ENCODE data around the gene RPL37.

GRCh38 chr5:40847525-40847924 lies 12.5 kb upstream of the RPL37 start:
- TF ChIP-seq CTCF (IDR thresholded peaks at IDR 0.05; ENCODE audit: borderline replicate concordance, extremely low read depth, low read length, poor library complexity, severe bottlenecking) (no peak), EZH2 (IDR thresholded peaks at IDR 0.05; ENCODE audit: borderline replicate concordance, low read depth, low read length, severe bottlenecking) (no peak)
